Sigmoid colon (tissue), 4 donors: ENCODE data around the gene ARHGAP1.

ENCODE experiments used
- EP300 ChIP-seq, 4 donors: sonication (generic); formaldehyde crosslinking; IDR thresholded peaks; one replicate each; pipeline ENCODE4 v1.6.1; 2017; ENCODE audit warnings: antibody characterized with exemption in 4 of 4
- POLR2AphosphoS5 ChIP-seq, 4 donors: sonication (generic); formaldehyde crosslinking; IDR thresholded peaks; one replicate each; pipeline ENCODE4 v1.6.1; 2017; ENCODE audit warnings: antibody characterized with exemption in 4 of 4
- TF ChIP-seq, protein P1 (sequence below), 4 experiments: fragments of 450-650 bp in 3 of 4; fragments of 200-600 bp in 1 of 4; IDR thresholded peaks; one replicate each; pipeline ENCODE4 v1.5.1; 2016 to 2019; ENCODE audit warnings: antibody characterized with exemption in 4 of 4, mild to moderate bottlenecking in 3 of 4, moderate library complexity in 2 of 4

- TF ChIP-seq, protein P1, sequence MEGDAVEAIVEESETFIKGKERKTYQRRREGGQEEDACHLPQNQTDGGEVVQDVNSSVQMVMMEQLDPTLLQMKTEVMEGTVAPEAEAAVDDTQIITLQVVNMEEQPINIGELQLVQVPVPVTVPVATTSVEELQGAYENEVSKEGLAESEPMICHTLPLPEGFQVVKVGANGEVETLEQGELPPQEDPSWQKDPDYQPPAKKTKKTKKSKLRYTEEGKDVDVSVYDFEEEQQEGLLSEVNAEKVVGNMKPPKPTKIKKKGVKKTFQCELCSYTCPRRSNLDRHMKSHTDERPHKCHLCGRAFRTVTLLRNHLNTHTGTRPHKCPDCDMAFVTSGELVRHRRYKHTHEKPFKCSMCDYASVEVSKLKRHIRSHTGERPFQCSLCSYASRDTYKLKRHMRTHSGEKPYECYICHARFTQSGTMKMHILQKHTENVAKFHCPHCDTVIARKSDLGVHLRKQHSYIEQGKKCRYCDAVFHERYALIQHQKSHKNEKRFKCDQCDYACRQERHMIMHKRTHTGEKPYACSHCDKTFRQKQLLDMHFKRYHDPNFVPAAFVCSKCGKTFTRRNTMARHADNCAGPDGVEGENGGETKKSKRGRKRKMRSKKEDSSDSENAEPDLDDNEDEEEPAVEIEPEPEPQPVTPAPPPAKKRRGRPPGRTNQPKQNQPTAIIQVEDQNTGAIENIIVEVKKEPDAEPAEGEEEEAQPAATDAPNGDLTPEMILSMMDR (IDR thresholded peaks at IDR 0.05), result no peak
- TF ChIP-seq EP300 (IDR thresholded peaks at IDR 0.05) (no peak), POLR2AphosphoS5 (IDR thresholded peaks at IDR 0.05) (no peak)
These were observed 23.2 kb downstream of the ARHGAP1 start for GRCh38 chr11:46677169-46677568.
